HG02642 (cell line): ENCODE measurements around the gene PDX1.

Experiments used
- ATAC-seq: cut with Tn5 transposase; IDR thresholded peaks from one replicate; pipeline ENCODE4 v1.9.1; 2021; ENCODE audit warnings: mild to moderate bottlenecking; ENCODE audit not compliant: unreplicated experiment, poor library complexity

The PDX1 gene

GRCh38 chr13:27968316-27969081, 48.7 kb downstream of the PDX1 start:
- no peak for ATAC-seq

- no peak for ATAC-seq
These were observed 49.5 kb downstream of the PDX1 start, which contains the start of gene CDX2 for GRCh38 chr13:27969082-27969865. Gene CDX2 (minus strand): TSS chr13:27969315. CDS start chr13:27969006, 309 bp downstream.

GRCh38 chr13:27969866-27970229, 50.0 kb downstream of the PDX1 start:
- ATAC-seq = no peak

GRCh38 chr13:27970382-27971235, 50.8 kb downstream of the PDX1 start:
- ATAC-seq = no peak

- no peak for ATAC-seq
These were observed 51.4 kb downstream of the PDX1 start for GRCh38 chr13:27971236-27971645.

GRCh38 chr13:27971776-27972477, 52.1 kb downstream of the PDX1 start:
- ATAC-seq = no peak

- ATAC-seq = no peak
These were observed 52.6 kb downstream of the PDX1 start for GRCh38 chr13:27972478-27972820.

GRCh38 chr13:27973291-27973690, 53.5 kb downstream of the PDX1 start:
- no peak for ATAC-seq

- ATAC-seq = no peak
These were observed 54.3 kb downstream of the PDX1 start for GRCh38 chr13:27973961-27974662.
